GM18508 (cell line): ENCODE results near the gene MBD1.
A peak's percentile ranks its signal among the peaks of the same experiment; 100 is the strongest.
"Not testable (repeated sequence)": the region's sequence is repeated elsewhere in the genome, so short reads cannot be mapped to it uniquely, and the experiment has no call there.

Experiments used
- ATAC-seq: cut with Tn5 transposase; IDR thresholded peaks from one replicate; pipeline ENCODE4 v1.9.1; 2021; ENCODE audit warnings: moderate number of reproducible peaks; ENCODE audit not compliant: insufficient read depth, unreplicated experiment

MBD1 gene

DNA sequence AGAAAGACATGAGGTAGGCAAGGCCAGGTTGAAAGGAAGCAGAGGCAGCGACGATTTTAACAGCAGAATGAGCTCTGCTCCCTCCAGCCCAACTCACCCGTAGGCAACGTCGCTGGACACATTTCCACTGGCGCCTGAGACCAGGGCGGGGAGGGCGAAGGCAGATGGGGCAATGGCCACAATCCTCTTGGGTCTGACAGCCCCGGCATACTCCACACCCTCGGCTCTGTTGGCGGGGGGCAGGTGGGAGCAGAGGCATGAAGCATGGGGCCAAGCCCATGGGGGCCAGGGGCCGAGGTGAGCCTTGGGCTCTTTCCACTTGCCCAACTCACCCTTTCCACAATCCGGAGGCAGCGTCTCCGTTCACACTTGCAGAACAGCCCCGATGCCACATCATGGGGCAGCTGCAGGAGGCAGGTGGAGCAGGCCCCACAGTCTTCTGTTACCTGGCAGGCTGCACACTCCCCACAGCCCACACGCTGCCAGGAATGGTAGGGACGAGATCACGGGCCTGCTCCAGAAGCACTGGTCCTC lies 5.8 kb downstream of the MBD1 start:
- no peak for ATAC-seq

DNA sequence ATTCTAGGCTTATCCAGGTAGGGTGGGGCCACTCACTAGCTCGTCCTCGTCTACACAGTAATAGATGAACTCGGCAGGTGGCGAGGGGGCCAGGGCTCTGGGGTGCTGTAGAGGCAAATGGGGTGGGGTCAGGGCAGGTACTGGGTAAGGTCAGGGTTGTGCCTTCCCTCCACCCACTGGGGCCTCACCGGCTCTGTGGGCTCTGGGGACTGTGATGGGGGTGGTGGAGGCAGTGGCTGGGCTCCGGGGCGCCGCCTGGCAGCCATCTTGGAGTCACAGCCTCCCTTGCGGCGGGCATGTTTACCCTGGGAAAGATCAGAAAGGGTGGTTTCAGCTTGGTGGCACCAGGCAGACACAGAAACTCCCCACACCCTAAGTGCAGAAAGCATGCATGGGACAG lies 6.4 kb downstream of the MBD1 start:
- ATAC-seq: no peak

DNA sequence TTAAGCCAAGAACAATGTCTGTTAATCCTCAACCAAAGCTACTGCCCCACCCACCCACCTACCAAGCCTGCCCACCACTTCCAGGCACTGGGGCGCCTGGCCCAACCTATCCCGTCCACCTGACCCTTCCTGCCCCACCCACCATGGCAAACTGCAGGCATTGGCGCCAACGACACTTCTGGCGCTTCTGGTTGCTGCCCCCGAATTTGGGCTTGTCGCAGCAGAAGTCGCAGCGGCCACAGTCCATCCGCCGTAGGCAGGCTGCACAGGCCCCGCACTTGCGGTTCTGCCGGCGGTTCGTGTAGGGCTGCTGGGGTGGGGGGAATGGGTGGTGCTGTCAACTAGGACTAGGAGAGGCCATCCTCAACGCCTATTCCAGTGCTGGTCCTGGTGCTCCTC lies 7.3 kb downstream of the MBD1 start:
- ATAC-seq: no peak

DNA sequence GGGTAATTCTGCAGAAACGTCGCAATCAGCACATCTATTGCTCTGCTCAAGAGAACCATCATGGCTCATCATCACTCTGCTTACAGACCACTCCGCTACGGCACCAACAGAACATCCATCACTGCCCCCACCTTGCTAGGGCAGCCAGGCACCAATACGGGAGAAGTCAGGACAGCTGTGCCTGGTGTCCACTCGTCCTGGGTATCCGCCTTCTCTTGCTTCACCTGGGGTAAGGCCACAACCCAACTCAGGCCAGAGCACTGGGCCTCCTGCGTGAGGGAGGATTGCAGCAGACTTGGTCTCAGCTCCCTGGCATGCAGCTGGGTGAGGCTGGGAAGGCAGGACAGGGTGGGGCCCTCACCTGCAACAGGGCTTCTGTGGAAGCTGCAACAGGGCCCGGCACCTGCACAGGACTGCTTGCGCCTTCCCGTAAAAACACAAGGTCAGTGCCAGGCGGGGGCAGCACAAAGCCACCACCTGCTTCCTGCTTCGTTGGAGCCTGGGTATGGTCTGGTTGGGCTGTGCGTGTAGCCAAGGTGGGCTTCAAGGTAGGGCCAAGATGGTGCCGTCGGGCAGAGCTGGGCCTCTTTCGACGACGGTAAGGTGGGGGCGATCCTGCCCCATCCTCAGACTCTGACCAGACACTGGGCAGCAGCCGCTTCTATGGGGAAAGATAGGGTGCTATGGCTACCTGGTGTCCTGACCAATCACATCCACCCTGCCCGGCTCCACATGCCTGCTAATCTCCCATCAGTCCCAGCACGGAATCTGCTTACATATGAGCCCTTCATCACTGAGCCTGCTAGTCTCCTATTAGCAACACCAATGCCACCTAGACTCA lies 7.9 kb downstream of the MBD1 start:
- ATAC-seq: no peak

DNA sequence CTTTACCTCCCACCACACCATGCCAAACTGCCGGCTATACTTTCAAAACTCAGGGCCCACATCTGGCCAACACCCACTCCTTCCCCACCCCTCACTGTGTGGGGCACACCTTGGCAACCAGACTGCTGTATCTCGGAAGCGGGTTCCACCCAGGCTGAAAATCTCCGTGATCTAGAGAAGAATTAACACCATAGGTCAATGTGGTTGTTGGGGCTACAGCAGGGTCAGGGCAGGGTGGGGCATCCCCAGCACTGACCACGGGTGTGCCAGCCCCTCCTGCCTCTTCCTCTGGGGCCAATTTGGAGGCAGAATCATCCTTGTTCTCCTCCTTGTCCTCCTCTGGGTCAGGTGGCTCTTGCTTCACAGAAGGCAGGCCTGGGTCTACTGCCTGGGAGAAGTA lies 8.8 kb downstream of the MBD1 start:
- ATAC-seq: no peak

DNA sequence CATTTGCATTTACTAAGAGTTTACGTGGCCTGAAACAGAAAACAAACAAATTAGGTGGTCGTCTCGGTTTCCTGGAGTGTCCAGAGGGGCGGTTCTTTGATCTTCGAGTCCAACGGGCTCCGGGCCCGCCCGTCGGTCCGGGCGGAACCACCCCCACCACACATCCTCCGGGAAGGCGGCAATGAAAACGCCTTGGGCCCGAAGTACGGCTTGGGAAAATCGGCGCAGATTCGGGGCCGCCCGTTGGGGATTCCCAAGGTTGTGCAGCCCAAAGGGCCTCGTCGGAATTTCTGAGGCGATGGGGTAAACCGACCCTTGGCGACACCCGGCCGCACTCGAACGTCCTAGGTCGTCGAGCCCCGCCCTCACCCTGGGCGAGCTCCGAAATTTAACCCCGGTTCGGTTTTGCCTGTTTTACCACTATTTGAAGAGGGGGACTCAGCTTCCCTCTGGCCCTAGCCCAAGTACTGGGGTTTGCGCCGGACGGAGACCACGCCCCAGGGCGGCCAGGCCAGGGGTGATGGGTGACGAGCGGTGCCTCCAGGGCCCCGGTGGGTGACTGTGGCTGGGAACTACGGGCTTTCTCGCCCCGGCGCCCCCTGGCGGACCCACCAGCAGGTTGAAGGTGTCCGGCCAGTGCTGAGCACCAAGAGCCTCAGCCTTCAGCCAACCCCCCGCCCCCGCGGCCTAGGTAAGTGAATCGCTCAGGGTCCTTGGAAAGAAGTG lies 13.1 kb downstream of the MBD1 start:
- peak; percentile 59 for ATAC-seq

DNA sequence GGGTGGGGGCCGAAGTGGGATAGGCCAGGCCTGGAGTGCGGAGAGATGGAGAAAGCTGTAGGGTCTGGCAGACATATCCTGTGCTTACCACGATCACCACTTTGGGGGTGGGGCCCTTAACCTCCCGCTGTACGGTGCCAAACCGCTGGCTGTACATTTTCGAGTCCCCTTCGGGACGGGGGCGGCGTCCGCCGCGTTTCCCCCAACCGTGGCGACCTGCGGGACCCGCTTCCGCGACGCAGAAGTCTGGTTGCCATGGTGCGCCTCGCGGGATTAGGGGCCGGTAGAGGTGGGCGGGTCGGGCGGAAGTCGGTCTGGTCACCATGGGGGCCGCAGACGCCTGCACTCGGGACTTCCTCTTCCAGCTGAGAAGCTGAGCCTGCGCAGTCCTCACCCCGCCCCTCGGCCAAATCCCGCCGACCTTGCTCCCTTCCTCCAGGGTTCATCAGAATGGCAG lies 15.0 kb downstream of the MBD1 start, which contains the start of gene CFAP53:
CFAP53 (minus strand) TSS at position 248 of the 457 bp plus-strand sequence; CDS start at position 157, 91 bp downstream.
- ATAC-seq: peak; percentile 33

DNA sequence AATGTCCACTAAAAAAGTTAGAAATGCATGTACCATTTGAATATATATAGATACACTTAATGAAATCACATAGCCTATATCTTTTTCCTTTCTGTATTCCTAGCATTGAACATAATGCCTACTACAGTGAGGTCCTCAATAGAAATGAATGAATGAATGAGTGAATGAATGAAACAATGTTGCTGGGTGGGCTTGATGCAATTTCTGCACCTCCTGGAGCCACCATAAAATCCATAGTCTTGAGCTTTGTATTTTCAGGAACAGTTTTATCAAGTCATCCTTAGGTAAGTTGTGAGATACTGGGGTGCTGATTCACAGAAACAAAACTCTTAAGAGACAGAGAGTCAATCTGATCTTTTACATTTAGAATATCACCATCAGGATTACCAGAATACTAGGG lies 18.3 kb downstream of the MBD1 start:
- ATAC-seq: no peak

DNA sequence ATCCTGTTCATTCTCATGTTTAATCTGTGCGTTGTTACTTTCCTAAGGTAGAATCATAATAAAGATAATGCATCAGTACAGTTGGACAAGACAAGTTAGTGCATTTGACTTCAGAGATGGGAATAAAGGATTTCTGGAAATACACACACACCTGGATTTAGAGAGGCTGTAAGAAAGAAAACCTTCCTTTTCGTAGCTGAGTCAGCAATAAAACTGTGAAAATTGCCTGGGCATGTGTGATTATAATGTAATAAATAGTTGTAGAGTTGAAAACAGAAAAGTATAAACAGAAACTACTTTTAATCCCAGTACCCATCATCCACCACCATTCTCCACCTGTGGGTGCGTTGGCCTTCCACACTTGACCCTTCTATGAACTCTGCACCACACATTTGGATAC lies 30.4 kb downstream of the MBD1 start:
- no peak for ATAC-seq

DNA sequence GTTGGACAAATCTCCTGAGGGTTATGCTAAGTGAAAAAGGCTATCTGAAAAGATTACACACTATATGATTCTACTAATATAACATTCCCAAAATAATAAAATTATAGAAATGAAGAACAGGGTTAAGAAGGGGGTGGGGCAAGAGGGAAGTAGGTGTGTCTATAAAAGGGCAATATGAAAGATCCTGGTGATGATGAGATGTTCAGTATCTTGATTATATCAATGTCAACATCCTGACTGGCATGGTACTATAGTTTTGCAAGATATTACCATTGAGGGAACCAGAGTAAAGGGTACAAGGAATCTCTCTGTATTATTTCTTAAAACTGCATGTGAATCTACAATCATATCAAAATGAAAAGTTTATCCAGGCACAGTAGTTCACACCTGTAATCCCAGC lies 31.7 kb downstream of the MBD1 start:
- ATAC-seq: no peak

DNA sequence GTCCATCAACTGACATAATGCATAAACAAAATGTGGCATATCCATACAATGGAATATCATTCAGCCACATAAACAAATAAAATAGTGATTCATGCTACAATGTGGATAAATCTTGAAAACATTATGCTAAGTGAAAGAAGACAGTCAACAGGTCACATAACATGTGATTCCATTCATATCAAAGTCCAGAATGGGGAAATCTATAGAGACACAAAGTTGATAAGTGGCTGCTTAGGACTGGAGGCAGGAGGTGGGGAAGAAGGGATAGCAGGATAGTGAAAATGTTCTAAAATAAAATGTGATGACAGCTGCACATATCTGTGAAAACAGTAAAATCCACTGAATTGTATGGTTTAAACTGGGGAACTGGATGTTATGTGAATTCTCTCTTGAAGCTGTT lies 33.8 kb downstream of the MBD1 start:
- no peak for ATAC-seq

DNA sequence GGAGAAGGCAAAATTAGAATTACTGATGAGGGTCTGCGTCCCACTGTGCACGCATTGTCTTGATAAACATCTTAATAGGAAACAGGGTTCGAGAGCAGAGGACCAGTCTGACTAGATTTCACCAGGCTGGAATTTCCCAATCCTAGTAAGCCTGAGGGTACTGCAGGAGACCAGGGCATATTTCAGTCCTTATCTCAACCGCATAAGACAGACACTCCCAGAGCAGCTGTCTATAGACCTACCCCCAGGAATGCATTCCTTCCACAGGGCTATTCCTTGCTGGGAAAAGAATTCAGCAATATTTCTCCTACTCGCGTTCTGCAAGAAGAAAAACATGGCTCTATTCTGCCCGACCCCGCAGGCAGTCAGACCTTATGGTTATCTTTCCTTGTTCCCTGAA lies 39.6 kb downstream of the MBD1 start:
- not testable (repeated sequence) for ATAC-seq

DNA sequence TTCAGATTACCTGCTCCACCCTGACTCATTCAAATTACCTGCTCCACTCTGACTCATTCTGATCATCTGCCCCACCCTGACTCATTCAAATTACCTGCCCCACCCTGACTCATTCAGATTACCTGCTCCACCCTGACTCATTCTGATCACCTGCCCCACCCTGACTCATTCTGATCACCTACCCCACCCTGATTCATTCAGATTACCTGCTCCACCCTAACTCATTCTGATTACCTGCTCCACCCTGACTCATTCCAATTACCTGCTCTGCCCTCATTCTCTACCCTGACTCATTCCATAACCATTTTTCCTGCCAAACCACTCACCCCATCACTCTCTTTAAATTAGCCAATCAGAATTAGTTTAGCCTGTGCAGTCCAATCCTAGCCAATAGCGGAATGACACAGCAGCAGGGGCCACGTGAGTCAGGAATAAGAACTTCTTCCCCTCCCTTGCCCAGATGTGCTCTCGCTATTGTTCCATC lies 41.2 kb downstream of the MBD1 start:
- ATAC-seq: no peak

DNA sequence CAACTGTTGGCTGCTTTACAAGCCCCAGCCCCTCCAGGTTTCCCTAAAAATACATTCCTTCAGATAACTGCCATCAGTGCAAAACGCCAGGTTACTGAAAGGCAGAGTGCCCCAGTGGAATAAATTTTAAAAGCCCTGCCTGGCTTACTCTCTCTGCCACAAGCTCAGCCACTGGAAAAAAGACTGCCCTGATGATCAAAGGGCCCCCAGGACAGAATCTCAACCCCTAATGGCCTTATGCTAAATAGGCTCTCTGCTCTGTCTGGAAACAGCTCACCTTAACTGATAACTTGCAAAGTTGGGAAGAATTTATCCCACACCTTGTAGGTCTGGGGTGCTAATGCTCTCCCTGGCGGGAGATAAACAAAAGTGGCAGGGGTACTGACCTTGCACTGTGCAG lies 48.9 kb downstream of the MBD1 start:
- no peak for ATAC-seq

DNA sequence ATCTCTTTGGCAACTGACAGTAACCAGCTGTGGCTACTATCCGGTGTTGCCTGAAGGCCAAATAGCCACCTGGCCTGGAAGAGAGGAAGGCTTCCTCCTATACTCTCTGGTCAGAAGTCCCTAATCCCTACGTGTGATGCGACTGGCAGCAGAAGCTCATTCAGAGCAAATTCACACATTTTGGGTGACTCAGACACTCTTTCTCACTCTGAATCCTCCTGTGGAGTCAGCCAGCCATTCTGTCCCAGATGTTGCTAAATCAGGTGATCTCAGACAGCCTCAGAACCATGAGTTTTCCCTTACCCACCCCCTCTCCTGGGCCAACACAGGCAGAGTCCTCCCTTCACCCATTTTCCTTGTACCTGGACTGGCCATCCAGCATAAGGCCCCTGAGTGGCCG lies 49.7 kb downstream of the MBD1 start:
- no peak for ATAC-seq

DNA sequence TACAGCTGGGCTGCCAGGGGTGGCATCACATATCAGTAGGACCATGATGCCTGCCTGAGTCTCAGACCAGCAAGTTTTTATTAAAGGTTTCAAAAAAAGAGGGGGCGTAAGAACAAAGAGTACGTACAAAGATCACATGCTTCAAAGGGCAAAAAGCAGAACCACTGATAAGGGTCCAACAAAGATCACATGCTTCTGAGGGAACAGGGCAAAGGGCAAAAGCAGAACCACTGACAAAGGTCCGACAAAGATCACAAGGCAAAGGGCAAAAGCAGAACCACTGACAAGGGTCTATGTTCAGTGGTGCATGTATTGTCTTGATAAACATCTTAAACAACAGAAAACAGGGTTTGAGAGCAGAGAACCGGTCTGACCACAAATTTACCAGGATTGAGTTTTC lies 61.1 kb downstream of the MBD1 start:
- ATAC-seq: not testable (repeated sequence)
